PC-9 (cell line): ENCODE data around the gene IGLL5.

Experiments used
- CTCF ChIP-seq: fragments of 200-600 bp; sonication (generic); conservative IDR thresholded peaks from 2 replicates; pipeline ENCODE4 v1.6.1; 2017; ENCODE audit warnings: mixed run types, antibody characterized with exemption, mild to moderate bottlenecking, moderate library complexity
- EZH2 ChIP-seq: fragments of 200-600 bp; sonication (generic); IDR thresholded peaks from 2 replicates; pipeline ENCODE4 v1.8.0; 2017; ENCODE audit warnings: antibody characterized with exemption, low read depth

- TF ChIP-seq CTCF (no peak), EZH2 (no peak)
These were observed at the start of gene IGLL5 for GRCh38 chr22:22887621-22888503.
